Measurements from ENCODE around the gene GEMIN8.

Gene GEMIN8

GRCh38 chrX:13985697-13986435, 43.8 kb downstream of the GEMIN8 start:
- Histone ChIP-seq H3K4me1 (ENCODE audit: control insufficient read depth, insufficient read depth, low read length) (no peaks in the 10 kb centered on the region), H3K4me3 (ENCODE audit: low read length) (no peak overlapping the region), H3K27me3 (ENCODE audit: control insufficient read depth, insufficient read depth, low read length) (no peaks in the 10 kb centered on the region), H3K4me2 (ENCODE audit: low read length) (no peak overlapping the region), H3K36me3 (ENCODE audit: insufficient read depth, low read length) (no peaks in the 10 kb centered on the region), H3K9ac (ENCODE audit: low read depth, low read length) (no peak overlapping the region), H3K9me3 (replicated peaks; ENCODE audit: low read length) (no peaks in the 10 kb centered on the region)

GRCh38 chrX:13983734-13984133, 46.0 kb downstream of the GEMIN8 start:
- no peak overlapping the region for H3K4me2 ChIP-seq (ENCODE audit: low read length)
- no peaks in the 10 kb centered on the region for H3K36me3 ChIP-seq (ENCODE audit: insufficient read depth, low read length)
- H3K9ac ChIP-seq (ENCODE audit: low read depth, low read length): no peak overlapping the region
- no peak overlapping the region for H3K4me3 ChIP-seq (ENCODE audit: low read length)
- H3K9me3 ChIP-seq (replicated peaks; ENCODE audit: low read length): no peaks in the 10 kb centered on the region
- no peaks in the 10 kb centered on the region for H3K4me1 ChIP-seq (ENCODE audit: control insufficient read depth, insufficient read depth, low read length)
- H3K27me3 ChIP-seq (ENCODE audit: control insufficient read depth, insufficient read depth, low read length): no peaks in the 10 kb centered on the region

GRCh38 chrX:13968198-13968597, 61.5 kb downstream of the GEMIN8 start:
- H3K27me3 ChIP-seq (ENCODE audit: control insufficient read depth, insufficient read depth, low read length): no peaks in the 10 kb centered on the region
- H3K9ac ChIP-seq (ENCODE audit: low read depth, low read length): no peak overlapping the region
- H3K36me3 ChIP-seq (ENCODE audit: insufficient read depth, low read length): no peaks in the 10 kb centered on the region
- H3K4me2 ChIP-seq (ENCODE audit: low read length): no peak overlapping the region
- no peaks in the 10 kb centered on the region for H3K9me3 ChIP-seq (replicated peaks; ENCODE audit: low read length)
- H3K4me3 ChIP-seq (ENCODE audit: low read length): no peak overlapping the region
- peaks cover 6% of the 10 kb centered on the region for H3K4me1 ChIP-seq (ENCODE audit: control insufficient read depth, insufficient read depth, low read length)

GRCh38 chrX:13967636-13968035, 62.1 kb downstream of the GEMIN8 start:
- Histone ChIP-seq H3K27me3 (ENCODE audit: control insufficient read depth, insufficient read depth, low read length) (no peaks in the 10 kb centered on the region), H3K9me3 (replicated peaks; ENCODE audit: low read length) (no peaks in the 10 kb centered on the region)

GRCh38 chrX:13966793-13967125, 62.9 kb downstream of the GEMIN8 start:
- Histone ChIP-seq H3K4me1 (ENCODE audit: control insufficient read depth, insufficient read depth, low read length) (peaks cover 6% of the 10 kb centered on the region), H3K27me3 (ENCODE audit: control insufficient read depth, insufficient read depth, low read length) (no peaks in the 10 kb centered on the region), H3K36me3 (ENCODE audit: insufficient read depth, low read length) (no peaks in the 10 kb centered on the region), H3K4me2 (ENCODE audit: low read length) (no peak overlapping the region), H3K4me3 (ENCODE audit: low read length) (no peak overlapping the region), H3K9me3 (replicated peaks; ENCODE audit: low read length) (no peaks in the 10 kb centered on the region), H3K9ac (ENCODE audit: low read depth, low read length) (no peak overlapping the region)

More at GRCh38 chrX:13967636-13968035, 62.1 kb downstream of the GEMIN8 start:
- no peak overlapping the region for H3K9ac ChIP-seq (ENCODE audit: low read depth, low read length)
- no peak overlapping the region for H3K4me3 ChIP-seq (ENCODE audit: low read length)
- no peaks in the 10 kb centered on the region for H3K36me3 ChIP-seq (ENCODE audit: insufficient read depth, low read length)
- peaks cover 6% of the 10 kb centered on the region for H3K4me1 ChIP-seq (ENCODE audit: control insufficient read depth, insufficient read depth, low read length)
- H3K4me2 ChIP-seq (ENCODE audit: low read length): no peak overlapping the region

- Histone ChIP-seq H3K9ac (ENCODE audit: low read depth, low read length) (no peak overlapping the region), H3K4me1 (ENCODE audit: control insufficient read depth, insufficient read depth, low read length) (peaks cover 6% of the 10 kb centered on the region), H3K27me3 (ENCODE audit: control insufficient read depth, insufficient read depth, low read length) (no peaks in the 10 kb centered on the region), H3K4me3 (ENCODE audit: low read length) (no peak overlapping the region), H3K36me3 (ENCODE audit: insufficient read depth, low read length) (no peaks in the 10 kb centered on the region), H3K9me3 (replicated peaks; ENCODE audit: low read length) (no peaks in the 10 kb centered on the region), H3K4me2 (ENCODE audit: low read length) (no peak overlapping the region)
These were observed 63.5 kb downstream of the GEMIN8 start for GRCh38 chrX:13966071-13966792.

GRCh38 chrX:13965531-13965930, 64.2 kb downstream of the GEMIN8 start:
- Histone ChIP-seq H3K27me3 (ENCODE audit: control insufficient read depth, insufficient read depth, low read length) (no peaks in the 10 kb centered on the region), H3K9me3 (replicated peaks; ENCODE audit: low read length) (no peaks in the 10 kb centered on the region), H3K4me1 (ENCODE audit: control insufficient read depth, insufficient read depth, low read length) (peaks cover 6% of the 10 kb centered on the region), H3K9ac (ENCODE audit: low read depth, low read length) (no peak overlapping the region), H3K4me3 (ENCODE audit: low read length) (no peak overlapping the region), H3K36me3 (ENCODE audit: insufficient read depth, low read length) (no peaks in the 10 kb centered on the region), H3K4me2 (ENCODE audit: low read length) (no peak overlapping the region)

GRCh38 chrX:13956998-13957397, 72.7 kb downstream of the GEMIN8 start:
- H3K4me2 ChIP-seq (ENCODE audit: low read length): no peak overlapping the region

More at GRCh38 chrX:13956998-13957397, 72.7 kb downstream of the GEMIN8 start:
- Histone ChIP-seq H3K4me1 (ENCODE audit: control insufficient read depth, insufficient read depth, low read length) (peaks cover 4% of the 10 kb centered on the region), H3K9ac (ENCODE audit: low read depth, low read length) (no peak overlapping the region), H3K36me3 (ENCODE audit: insufficient read depth, low read length) (no peaks in the 10 kb centered on the region), H3K9me3 (replicated peaks; ENCODE audit: low read length) (no peaks in the 10 kb centered on the region), H3K27me3 (ENCODE audit: control insufficient read depth, insufficient read depth, low read length) (no peaks in the 10 kb centered on the region), H3K4me3 (ENCODE audit: low read length) (no peak overlapping the region)
